ENCODE measurements around the gene SLC27A1. TPM values are rescaled to one million over a fixed set of nuclear protein-coding genes. Genes with fewer than 3 reads are reported as not detected.
A peak's percentile ranks its signal among the peaks of the same experiment; 100 is the strongest.

SLC27A1 gene
- total RNA-seq, result 10 to 100 TPM in 4 of 5 experiments, 1 to 10 TPM in 1; 3.1 to 15.1 (median 11.0) TPM
- polyA plus RNA-seq, result 1 to 10 TPM; 5.0 to 8.2 TPM
- 11.7 reads per million, percentile 39 among the genes with 10 or more reads in this experiment for total RNA-seq

DNA sequence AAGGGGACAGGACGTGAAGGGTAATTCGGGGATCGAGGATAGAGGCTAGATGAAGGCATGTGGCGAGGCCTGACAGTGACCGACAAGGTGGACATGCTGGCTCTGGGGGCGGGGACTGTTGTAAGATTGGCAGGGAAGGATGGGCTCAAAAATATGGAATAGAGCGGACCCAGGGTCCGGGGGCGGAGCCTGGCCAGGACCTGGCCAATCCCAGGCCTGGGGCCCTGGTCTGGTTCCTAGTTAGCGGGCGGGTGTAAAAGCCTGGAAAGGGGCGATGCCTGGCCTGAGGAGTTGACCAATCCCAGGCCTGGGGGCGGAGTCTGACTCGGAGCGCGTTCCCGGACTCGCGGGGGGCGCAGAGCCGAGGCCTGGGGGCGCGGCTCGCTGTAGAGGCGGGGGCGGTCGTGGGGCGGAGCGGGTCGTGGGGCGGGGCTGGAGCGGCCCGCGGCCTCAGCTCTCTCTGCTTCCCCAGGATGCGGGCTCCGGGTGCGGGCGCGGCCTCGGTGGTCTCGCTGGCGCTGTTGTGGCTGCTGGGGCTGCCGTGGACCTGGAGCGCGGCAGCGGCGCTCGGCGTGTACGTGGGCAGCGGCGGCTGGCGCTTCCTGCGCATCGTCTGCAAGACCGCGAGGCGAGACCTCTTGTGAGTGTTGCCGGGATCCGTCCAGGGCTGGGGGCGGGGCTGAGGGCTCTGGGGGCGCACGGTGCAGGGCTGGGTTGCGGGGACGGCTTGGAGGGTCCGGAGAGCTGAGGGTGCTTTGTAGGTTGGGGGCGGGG, at the start of gene SLC27A1:
SLC27A1 (plus strand) TSS at position 457 of the 774 bp plus-strand sequence; CDS start at position 474, 17 bp downstream.
- no peaks in the 10 kb centered on the region for H3K9me3 ChIP-seq (ENCODE audit: control insufficient read depth in 2 of 3, low read length in 3 of 3)
- Mint-ChIP-seq H3K36me3 (no peaks in the 10 kb centered on the region), H3K9me3 (peaks cover 0 to 2% (median 0%) of the 10 kb centered on the region in 11 donors), H3K27ac (peak within 1 kb of the TSS; percentile 74 to 98 (median 93)), H3K27me3 (peaks cover 0 to 22% (median 0%) of the 10 kb centered on the region in 5 donors), H3K4me3 (peak within 1 kb of the TSS; percentile 92 to 100 (median 96)), H3K4me1 (peaks cover 22 to 38% (median 30%) of the 10 kb centered on the region in 7 donors)
- H3K4me3 ChIP-seq (ENCODE audit: low read length), result peak within 1 kb of the TSS; percentile 96
- H3K27me3 ChIP-seq (ENCODE audit: control insufficient read depth in 2 of 2, insufficient read depth in 2 of 2, low read length in 2 of 2), result no peaks in the 10 kb centered on the region
- H3K36me3 ChIP-seq (ENCODE audit: control insufficient read depth in 2 of 3, insufficient read depth in 3 of 3, low read length in 3 of 3), result no peaks in the 10 kb centered on the region
- peaks cover 6 to 22% of the 10 kb centered on the region in 2 donors for H3K4me1 ChIP-seq (ENCODE audit: control insufficient read depth in 2 of 2, insufficient read depth in 2 of 2, low read length in 2 of 2)
- intact Hi-C loops (cut with micrococcal nuclease), result loop anchor here (1.0 to 10.0 kb wide), 10 partner anchors 19 to 385 kb away; partner anchors contain the start of genes BABAM1 (in 1 of the 2), COLGALT1 (in 1 of the 2), GTPBP3 (in 1 of the 2) and OCEL1 (in 1 of the 2)
- CTCF ChIA-PET, result interaction anchor here (0.6 kb wide), 1 partner anchor 1222 kb away, joined by 3 read pairs; no protein-coding TSS in a partner anchor
- peak within 1 kb of the TSS; percentile 77 for H3K27ac ChIP-seq (ENCODE audit: low read depth, low read length)
- DNase-seq (peak; percentile 76 to 90 (median 84)), ATAC-seq (peak; percentile 84)
- POLR2A ChIA-PET, result interaction anchor here (0.6 to 1.7 kb wide), 3 partner anchors 42 to 160 kb away, joined by 3 to 7 read pairs (median 5); partner anchors contain the start of genes MVB12A and PGLS

DNA sequence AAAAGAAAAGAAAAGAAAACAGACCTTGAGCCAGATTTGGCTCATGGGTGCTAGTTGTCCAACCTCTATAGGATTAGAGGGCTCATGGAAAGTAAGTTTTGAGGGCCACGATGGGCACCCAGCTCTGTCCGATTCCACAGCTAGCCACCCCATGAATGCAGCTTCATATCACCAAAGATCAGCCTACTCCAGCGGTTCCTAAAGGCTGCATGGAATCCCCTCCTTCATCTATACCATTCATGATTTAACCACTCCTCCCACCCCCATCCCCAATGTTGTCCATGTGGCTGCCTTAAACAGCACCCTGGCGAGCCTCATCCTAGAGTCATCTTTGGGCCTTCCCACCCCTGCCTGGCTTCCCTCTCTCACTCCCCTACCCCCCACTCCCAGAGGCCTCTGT, 48.4 kb upstream of the SLC27A1 start:
- ChIA-PET POLR2A (no interaction called here), CTCF (interaction anchor here (0.7 to 1.0 kb wide), 2 partner anchors 22 to 74 kb away, joined by 3 read pairs; no protein-coding TSS in a partner anchor)
- no peak for ATAC-seq
- DNase-seq, result no peak
- H3K27ac Mint-ChIP-seq, result peak overlapping the region in 2 of 9 donors; percentile 46 to 55
- intact Hi-C loops (cut with micrococcal nuclease), result no loop called here
- Histone ChIP-seq H3K9me3 (ENCODE audit: control insufficient read depth in 2 of 3, low read length in 3 of 3) (no peaks in the 10 kb centered on the region), H3K27me3 (ENCODE audit: control insufficient read depth in 2 of 2, insufficient read depth in 2 of 2, low read length in 2 of 2) (no peaks in the 10 kb centered on the region), H3K27ac (ENCODE audit: low read depth, low read length) (no peak overlapping the region), H3K4me3 (ENCODE audit: low read length) (no peak overlapping the region), H3K4me1 (ENCODE audit: control insufficient read depth in 2 of 2, insufficient read depth in 2 of 2, low read length in 2 of 2) (peaks cover 12 to 15% of the 10 kb centered on the region in 2 donors), H3K36me3 (ENCODE audit: control insufficient read depth in 2 of 3, insufficient read depth in 3 of 3, low read length in 3 of 3) (peaks cover 0 to 12% (median 0%) of the 10 kb centered on the region in 3 experiments)
- peaks cover 0 to 10% (median 1%) of the 10 kb centered on the region in 5 donors for H3K36me3 Mint-ChIP-seq
- H3K27me3 Mint-ChIP-seq, result no peaks in the 10 kb centered on the region
- H3K9me3 Mint-ChIP-seq, result no peaks in the 10 kb centered on the region
- peaks cover 4 to 29% (median 19%) of the 10 kb centered on the region in 7 donors for H3K4me1 Mint-ChIP-seq
- H3K4me3 Mint-ChIP-seq, result peak overlapping the region in 1 of 10 donors; percentile 6

DNA sequence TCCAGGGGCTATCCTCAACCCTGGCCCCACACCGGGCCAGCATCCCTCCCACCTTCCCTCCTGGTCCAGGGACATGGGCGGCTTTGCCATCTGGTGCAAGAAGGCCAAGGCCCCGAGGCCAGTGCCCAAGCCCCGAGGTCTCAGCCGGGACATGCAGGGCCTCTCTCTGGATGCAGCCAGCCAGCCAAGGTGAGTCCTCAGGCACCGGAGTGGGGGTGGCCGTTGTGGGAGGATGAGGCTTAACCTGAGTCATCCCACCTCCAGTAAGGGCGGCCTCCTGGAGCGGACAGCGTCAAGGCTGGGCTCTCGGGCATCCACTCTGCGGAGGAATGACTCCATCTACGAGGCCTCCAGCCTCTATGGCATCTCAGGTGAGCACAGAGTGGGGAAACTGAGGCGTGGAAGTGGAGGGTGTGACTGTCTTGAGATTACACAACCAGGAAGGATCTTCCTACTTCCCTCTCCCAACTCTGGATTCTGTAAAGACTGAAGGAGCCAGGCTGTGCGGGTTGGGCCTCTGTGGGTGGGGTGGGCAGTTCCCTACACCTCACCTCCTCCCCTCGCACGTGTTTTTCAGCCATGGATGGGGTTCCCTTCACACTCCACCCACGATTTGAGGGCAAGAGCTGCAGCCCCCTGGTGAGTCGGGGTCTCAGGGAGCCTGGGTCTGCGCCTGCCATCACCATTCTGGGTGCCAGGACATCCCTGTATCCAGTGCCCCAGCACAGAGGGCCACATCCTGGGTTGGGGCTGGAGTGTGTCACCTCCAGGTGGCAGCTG, 46.7 kb upstream of the SLC27A1 start:
- H3K27ac ChIP-seq (ENCODE audit: low read depth, low read length), result no peak overlapping the region
- POLR2A ChIA-PET, result no interaction called here
- H3K4me3 ChIP-seq (ENCODE audit: low read length), result no peak overlapping the region
- intact Hi-C loops (cut with micrococcal nuclease), result no loop called here
- DNase-seq, result no peak
- H3K4me1 Mint-ChIP-seq, result peaks cover 4 to 28% (median 18%) of the 10 kb centered on the region in 7 donors
- no peak for ATAC-seq
- no peak overlapping the region for H3K27ac Mint-ChIP-seq
- H3K4me3 Mint-ChIP-seq, result no peak overlapping the region
- no peaks in the 10 kb centered on the region for H3K27me3 Mint-ChIP-seq
- CTCF ChIA-PET, result no interaction called here
- no peaks in the 10 kb centered on the region for H3K9me3 ChIP-seq (ENCODE audit: control insufficient read depth in 2 of 3, low read length in 3 of 3)
- H3K36me3 ChIP-seq (ENCODE audit: control insufficient read depth in 2 of 3, insufficient read depth in 3 of 3, low read length in 3 of 3), result peaks cover 0 to 12% (median 0%) of the 10 kb centered on the region in 3 experiments
- peaks cover 0 to 8% (median 0%) of the 10 kb centered on the region in 5 donors for H3K36me3 Mint-ChIP-seq
- H3K4me1 ChIP-seq (ENCODE audit: control insufficient read depth in 2 of 2, insufficient read depth in 2 of 2, low read length in 2 of 2), result peaks cover 12 to 15% of the 10 kb centered on the region in 2 donors
- H3K27me3 ChIP-seq (ENCODE audit: control insufficient read depth in 2 of 2, insufficient read depth in 2 of 2, low read length in 2 of 2), result no peaks in the 10 kb centered on the region
- H3K9me3 Mint-ChIP-seq, result no peaks in the 10 kb centered on the region

DNA sequence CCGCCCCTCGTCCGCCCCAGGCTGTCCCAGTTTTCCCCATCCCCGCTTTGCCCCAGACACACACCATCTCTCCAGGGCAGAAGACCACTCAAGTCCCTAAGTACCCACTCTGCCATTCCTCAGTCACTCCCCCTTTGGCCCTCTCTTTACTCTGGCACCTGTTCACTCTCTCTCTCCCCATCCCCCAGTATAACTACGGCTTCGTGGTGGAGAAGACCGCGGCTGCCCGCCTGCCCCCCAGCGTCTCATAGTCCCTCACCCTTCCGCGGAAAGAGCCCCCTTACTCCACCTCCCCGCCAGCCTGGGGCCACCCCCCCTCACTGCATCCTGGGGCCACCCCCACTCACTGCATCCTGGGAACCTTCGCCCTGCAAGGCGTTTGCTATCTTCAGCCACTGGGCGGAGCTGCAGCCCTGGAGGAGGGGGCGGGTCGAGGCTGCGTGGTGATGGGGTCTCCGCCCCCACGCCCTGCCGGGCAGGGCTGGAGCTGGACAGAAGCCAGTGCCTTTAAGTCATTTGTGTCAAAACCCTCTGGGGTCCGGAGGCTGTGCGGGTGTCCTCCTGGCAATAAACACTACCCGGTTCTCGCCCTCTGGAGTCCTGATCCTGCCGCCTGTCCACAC, 45.5 kb upstream of the SLC27A1 start:
- intact Hi-C loops (cut with micrococcal nuclease), result no loop called here
- peaks cover 0 to 12% (median 0%) of the 10 kb centered on the region in 3 experiments for H3K36me3 ChIP-seq (ENCODE audit: control insufficient read depth in 2 of 3, insufficient read depth in 3 of 3, low read length in 3 of 3)
- DNase-seq, result peak in 5 of 9 donors; percentile 22 to 41 (median 30)
- ChIA-PET CTCF (no interaction called here), POLR2A (no interaction called here)
- H3K27ac ChIP-seq (ENCODE audit: low read depth, low read length), result no peak overlapping the region
- peaks cover 4 to 18% (median 11%) of the 10 kb centered on the region in 7 donors for H3K4me1 Mint-ChIP-seq
- H3K27me3 ChIP-seq (ENCODE audit: control insufficient read depth in 2 of 2, insufficient read depth in 2 of 2, low read length in 2 of 2), result no peaks in the 10 kb centered on the region
- peak overlapping the region in 1 of 10 donors; percentile 18 for H3K4me3 Mint-ChIP-seq
- H3K9me3 ChIP-seq (ENCODE audit: control insufficient read depth in 2 of 3, low read length in 3 of 3), result no peaks in the 10 kb centered on the region
- H3K27me3 Mint-ChIP-seq, result no peaks in the 10 kb centered on the region
- peaks cover 0 to 8% (median 0%) of the 10 kb centered on the region in 5 donors for H3K36me3 Mint-ChIP-seq
- no peaks in the 10 kb centered on the region for H3K9me3 Mint-ChIP-seq
- no peak overlapping the region for H3K27ac Mint-ChIP-seq
- H3K4me1 ChIP-seq (ENCODE audit: control insufficient read depth in 2 of 2, insufficient read depth in 2 of 2, low read length in 2 of 2), result peaks cover 5 to 9% of the 10 kb centered on the region in 2 donors
- peak; percentile 68 for ATAC-seq
- no peak overlapping the region for H3K4me3 ChIP-seq (ENCODE audit: low read length)

DNA sequence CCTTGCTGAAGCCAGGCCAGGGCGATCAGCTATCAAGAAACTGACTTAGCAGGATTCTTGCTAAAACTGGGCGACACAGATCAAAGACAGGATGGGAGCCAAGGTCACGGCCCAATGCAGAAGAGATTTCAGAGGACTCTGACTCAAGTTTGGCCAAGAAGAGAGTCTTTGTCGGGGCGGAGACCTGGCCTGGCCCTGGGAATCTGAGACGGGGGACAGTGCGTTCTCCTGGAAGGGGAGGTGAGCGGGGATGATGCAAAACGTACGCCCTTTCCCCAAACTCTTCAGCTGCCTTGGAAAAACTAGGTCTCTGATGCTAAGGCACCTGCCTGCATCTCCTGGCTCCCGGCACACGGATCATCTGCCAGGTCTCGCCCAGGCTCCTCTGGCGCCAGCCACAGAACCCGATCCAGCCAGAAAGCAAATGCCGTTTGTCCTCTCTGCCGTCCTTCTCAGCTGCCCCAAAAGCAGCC, 40.6 kb upstream of the SLC27A1 start:
- CTCF ChIA-PET, result interaction anchor here (1.0 kb wide), 1 partner anchor 25 kb away, joined by 3 read pairs; no protein-coding TSS in a partner anchor
- no peak overlapping the region for H3K4me3 Mint-ChIP-seq
- H3K4me1 ChIP-seq (ENCODE audit: control insufficient read depth in 2 of 2, insufficient read depth in 2 of 2, low read length in 2 of 2), result no peaks in the 10 kb centered on the region
- no peak overlapping the region for H3K27ac ChIP-seq (ENCODE audit: low read depth, low read length)
- no peaks in the 10 kb centered on the region for H3K36me3 Mint-ChIP-seq
- H3K27ac Mint-ChIP-seq, result no peak overlapping the region
- POLR2A ChIA-PET, result no interaction called here
- peaks cover 0 to 7% (median 2%) of the 10 kb centered on the region in 7 donors for H3K4me1 Mint-ChIP-seq
- no peaks in the 10 kb centered on the region for H3K9me3 Mint-ChIP-seq
- H3K36me3 ChIP-seq (ENCODE audit: control insufficient read depth in 2 of 3, insufficient read depth in 3 of 3, low read length in 3 of 3), result no peaks in the 10 kb centered on the region
- no peak for ATAC-seq
- no peak for DNase-seq
- intact Hi-C loops (cut with micrococcal nuclease), result no loop called here
- no peaks in the 10 kb centered on the region for H3K27me3 ChIP-seq (ENCODE audit: control insufficient read depth in 2 of 2, insufficient read depth in 2 of 2, low read length in 2 of 2)
- H3K9me3 ChIP-seq (ENCODE audit: control insufficient read depth in 2 of 3, low read length in 3 of 3), result no peaks in the 10 kb centered on the region
- H3K4me3 ChIP-seq (ENCODE audit: low read length), result no peak overlapping the region
- no peaks in the 10 kb centered on the region for H3K27me3 Mint-ChIP-seq

DNA sequence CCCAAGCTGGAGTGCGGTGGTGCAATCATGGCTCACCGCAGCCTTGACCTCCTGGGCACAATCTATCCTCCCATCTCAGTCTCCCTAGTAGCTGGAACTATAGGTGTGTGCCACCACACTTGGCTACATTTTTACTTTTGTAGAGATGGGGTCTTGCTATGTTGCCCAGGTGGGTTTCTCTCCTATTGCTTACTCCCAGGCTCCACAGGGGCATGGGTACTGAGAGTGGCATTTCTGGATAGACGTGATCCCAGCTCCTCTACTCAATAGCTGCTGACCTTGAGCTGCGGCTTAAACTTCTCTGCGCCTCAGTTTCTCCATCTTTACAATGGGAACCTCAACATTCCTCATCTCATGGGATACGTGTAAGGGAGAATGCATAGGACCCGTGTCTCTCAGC, 38.9 kb upstream of the SLC27A1 start:
- ChIA-PET POLR2A (no interaction called here), CTCF (interaction anchor here (0.6 kb wide), 1 partner anchor 65 kb away, joined by 3 read pairs; no protein-coding TSS in a partner anchor)
- Mint-ChIP-seq H3K27me3 (no peaks in the 10 kb centered on the region), H3K9me3 (no peaks in the 10 kb centered on the region), H3K36me3 (no peaks in the 10 kb centered on the region), H3K4me3 (no peak overlapping the region), H3K27ac (no peak overlapping the region), H3K4me1 (peaks cover 0 to 5% (median 0%) of the 10 kb centered on the region in 7 donors)
- intact Hi-C loops (cut with micrococcal nuclease), result no loop called here
- no peak overlapping the region for H3K4me3 ChIP-seq (ENCODE audit: low read length)
- H3K9me3 ChIP-seq (ENCODE audit: control insufficient read depth in 2 of 3, low read length in 3 of 3), result no peaks in the 10 kb centered on the region
- H3K36me3 ChIP-seq (ENCODE audit: control insufficient read depth in 2 of 3, insufficient read depth in 3 of 3, low read length in 3 of 3), result no peaks in the 10 kb centered on the region
- H3K27me3 ChIP-seq (ENCODE audit: control insufficient read depth in 2 of 2, insufficient read depth in 2 of 2, low read length in 2 of 2), result no peaks in the 10 kb centered on the region
- DNase-seq, result no peak
- no peak overlapping the region for H3K27ac ChIP-seq (ENCODE audit: low read depth, low read length)
- H3K4me1 ChIP-seq (ENCODE audit: control insufficient read depth in 2 of 2, insufficient read depth in 2 of 2, low read length in 2 of 2), result no peaks in the 10 kb centered on the region
- ATAC-seq, result no peak

All from naive thymus-derived CD4-positive, alpha-beta T cell (primary cell).